GM12878 (cell line): ENCODE measurements around the gene CSF2. TPM values are rescaled to one million over a fixed set of nuclear protein-coding genes. Genes with fewer than 3 reads are reported as not detected.

ENCODE experiments used
- ATAC-seq: fragments of 200-7000 bp; cut with Tn5 transposase; 3 replicates; pipeline ENCODE4 v1.9.1; 2020; ENCODE audit warnings: mild to moderate bottlenecking, moderate library complexity
- BruUV-seq: library from RNA; stranded (reverse); fragments of 400-500 nt; replicated peaks from 2 replicates; lab custom pipeline; 2021; lab: Mats Ljungman, UMichigan
- CTCF ChIA-PET: fragments of 300-600 bp; sonication (Branson Sonifier 250); formaldehyde crosslinking; extraction: SDS; loops from one replicate; lab custom pipeline; 2021; ENCODE audit warnings: inconsistent platforms; lab: Yijun Ruan, JAX
- POLR2A ChIA-PET: fragments of 350-600 bp; formaldehyde crosslinking; extraction: SDS; loops from one replicate; lab custom pipeline; 2021; ENCODE audit warnings: inconsistent platforms; lab: Charles Lee
- RAD21 ChIA-PET: fragments of 300-600 bp; sonication (Branson Sonifier 250); formaldehyde crosslinking; loops from one replicate; lab custom pipeline; 2023; ENCODE audit warnings: antibody characterized with exemption; ENCODE audit not compliant: unreplicated experiment; lab: Charles Lee
- SMC1A ChIA-PET: fragments of 300-600 bp; sonication (Branson Sonifier 250); formaldehyde crosslinking; loops from one replicate; lab custom pipeline; 2023; ENCODE audit not compliant: unreplicated experiment, uncharacterized antibody; lab: Charles Lee
- DNase-seq: peaks from one replicate; pipeline ENCODE4 v3.0.0-alpha.2; 2011; ENCODE audit warnings: low read depth, low spot score
- FAIRE-seq: peaks from 3 replicates; lab custom pipeline; 2011; peaks lifted over from hg19 to GRCh38; lab: Jason Lieb, UNC
- H2AFZ ChIP-seq: 2 replicates; pipeline ENCODE4 v1.6.0; 2011; ENCODE audit warnings: low read depth, low read length, control low read depth; ENCODE audit not compliant: control insufficient read depth
- H3K27ac ChIP-seq: 2 replicates; pipeline ENCODE4 v1.5.1; 2011; ENCODE audit warnings: control low read depth; ENCODE audit not compliant: control insufficient read depth, insufficient read depth
- H3K27me3 ChIP-seq, 2 experiments: replicated peaks in 1 of 2; 2 replicates each; pipeline versions ENCODE4 v1.6.0 to v1.6.1; 2011; ENCODE audit warnings: low read length in 1 of 2; ENCODE audit not compliant: control insufficient read depth in 2 of 2, insufficient read depth in 2 of 2
- H3K36me3 ChIP-seq, 2 experiments: 2 replicates each; pipeline ENCODE4 v1.5.1; 2011; ENCODE audit warnings: low read length in 1 of 2; ENCODE audit not compliant: control insufficient read depth in 2 of 2, insufficient read depth in 2 of 2
- H3K4me1 ChIP-seq: 2 replicates; pipeline ENCODE4 v1.6.1; 2011; ENCODE audit warnings: mild to moderate bottlenecking, low read length, moderate library complexity, mixed read lengths; ENCODE audit not compliant: control insufficient read depth, insufficient read depth
- H3K4me2 ChIP-seq: 2 replicates; pipeline ENCODE4 v1.6.0; 2011; ENCODE audit warnings: control low read depth; ENCODE audit not compliant: control insufficient read depth, insufficient read depth
- H3K4me3 ChIP-seq: fragments of 200-600 bp; sonication (generic); 2 replicates; pipeline ENCODE4 v1.5.1; 2016
- H3K79me2 ChIP-seq: 2 replicates; pipeline ENCODE4 v1.6.0; 2011; ENCODE audit warnings: low read length; ENCODE audit not compliant: control insufficient read depth, insufficient read depth
- H3K9ac ChIP-seq: 2 replicates; pipeline ENCODE4 v1.8.0; 2011; ENCODE audit warnings: low read length, control low read depth, mixed read lengths; ENCODE audit not compliant: control insufficient read depth, insufficient read depth
- H3K9me3 ChIP-seq: replicated peaks from 3 replicates; pipeline ENCODE4 v1.5.1; 2011; ENCODE audit warnings: mild to moderate bottlenecking, low read length; ENCODE audit not compliant: control insufficient read depth, insufficient read depth
- H4K20me1 ChIP-seq: 2 replicates; pipeline ENCODE4 v1.6.0; 2011; ENCODE audit not compliant: control insufficient read depth, insufficient read depth
- CBFB ChIP-seq: IDR thresholded peaks from 2 replicates; pipeline ENCODE4 v1.6.1; 2016; ENCODE audit warnings: antibody characterized with exemption, low read depth
- CBX3 ChIP-seq: fragments of 200-600 bp; sonication (generic); IDR thresholded peaks from 2 replicates; pipeline ENCODE4 v1.6.1; 2016; ENCODE audit warnings: low read depth, borderline replicate concordance
- CBX5 ChIP-seq: sonication (generic); IDR thresholded peaks from 2 replicates; pipeline ENCODE4 v1.6.1; 2016; ENCODE audit warnings: low read depth, moderate library complexity, mild to moderate bottlenecking, inconsistent platforms
- ELK1 ChIP-seq: IDR thresholded peaks from 2 replicates; pipeline ENCODE4 v1.6.1; 2012; ENCODE audit warnings: low read depth, low read length, improper control_type of control experiment
- EZH2 ChIP-seq: IDR thresholded peaks from 2 replicates; pipeline ENCODE4 v1.6.1; 2012; ENCODE audit warnings: low read depth, mild to moderate bottlenecking, control low read depth, inconsistent platforms, low read length, borderline replicate concordance; ENCODE audit not compliant: control insufficient read depth
- GABPA ChIP-seq: IDR thresholded peaks from 2 replicates; pipeline ENCODE4 v1.6.1; 2014; ENCODE audit warnings: antibody characterized with exemption, low read depth, mild to moderate bottlenecking, inconsistent platforms
- GATAD2B ChIP-seq: fragments of 450-650 bp; conservative IDR thresholded peaks from 2 replicates; pipeline ENCODE4 v1.6.1; 2017; ENCODE audit warnings: low read depth, mild to moderate bottlenecking, moderate library complexity
- HCFC1 ChIP-seq: fragments of 150-350 bp; IDR thresholded peaks from 2 replicates; pipeline ENCODE4 v1.6.1; 2014; ENCODE audit warnings: low read length
- HDAC2 ChIP-seq: fragments of 200-600 bp; sonication (generic); IDR thresholded peaks from 2 replicates; pipeline ENCODE4 v1.6.1; 2017
- IKZF2 ChIP-seq, 2 experiments: fragments of 450-650 bp; IDR thresholded peaks; 2 replicates each; pipeline ENCODE4 v1.6.1; 2017; ENCODE audit warnings: mild to moderate bottlenecking in 2 of 2, moderate library complexity in 2 of 2
- IRF4 ChIP-seq: IDR thresholded peaks from 2 replicates; pipeline ENCODE4 v1.6.1; 2011; ENCODE audit warnings: low read depth, low read length
- JUNB ChIP-seq: IDR thresholded peaks from 2 replicates; pipeline ENCODE4 v1.6.1; 2016; ENCODE audit warnings: antibody characterized with exemption, mild to moderate bottlenecking
- MYB ChIP-seq: fragments of 150-350 bp; IDR thresholded peaks from 2 replicates; pipeline ENCODE4 v1.6.1; 2014; ENCODE audit warnings: mild to moderate bottlenecking, low read depth, low read length, borderline replicate concordance
- NBN ChIP-seq: fragments of 450-650 bp; IDR thresholded peaks from 2 replicates; pipeline ENCODE4 v1.6.1; 2016
- NFXL1 ChIP-seq: fragments of 450-650 bp; IDR thresholded peaks from 2 replicates; pipeline ENCODE4 v1.6.1; 2017; ENCODE audit warnings: antibody characterized with exemption, mild to moderate bottlenecking, borderline replicate concordance
- PAX5 ChIP-seq: IDR thresholded peaks from 2 replicates; pipeline ENCODE4 v1.6.1; 2011; ENCODE audit warnings: low read depth, low read length, borderline replicate concordance
- RB1 ChIP-seq: fragments of 450-650 bp; formaldehyde crosslinking; IDR thresholded peaks from 2 replicates; pipeline ENCODE4 v1.6.1; 2017; ENCODE audit warnings: mild to moderate bottlenecking, borderline replicate concordance
- SPI1 ChIP-seq: IDR thresholded peaks from 2 replicates; pipeline ENCODE4 v1.6.1; 2011; ENCODE audit warnings: low read depth, mild to moderate bottlenecking, low read length, moderate library complexity, borderline replicate concordance; ENCODE audit not compliant: insufficient read depth
- ZBED1 ChIP-seq: IDR thresholded peaks from 2 replicates; pipeline ENCODE4 v1.6.1; 2016; ENCODE audit warnings: borderline replicate concordance
- ZNF207 ChIP-seq: fragments of 450-650 bp; IDR thresholded peaks from 2 replicates; pipeline ENCODE4 v1.6.1; 2014; ENCODE audit warnings: antibody characterized with exemption, mild to moderate bottlenecking, borderline replicate concordance
- ZSCAN29 ChIP-seq: fragments of 450-650 bp; IDR thresholded peaks from 2 replicates; pipeline ENCODE4 v1.6.1; 2017; ENCODE audit warnings: mild to moderate bottlenecking, moderate library complexity
- WGBS: methylation state at CpG from one replicate; pipeline ENCODE4 v1.1.6; 2016; ENCODE audit warnings: low lambda C conversion rate; ENCODE audit not compliant: insufficient replicate concordance, insufficient coverage; ENCODE audit errors: missing lambda C conversion rate; 5-methylcytosine and 5-hydroxymethylcytosine counted together
- in situ Hi-C: fragments of 300-500 bp; cut with MboI; formaldehyde crosslinking; loops from 9 replicates; pipeline ENCODE4 v1.14.3; 2018; ENCODE audit warnings: mixed read lengths
- intact Hi-C: fragments of 100-400 bp; cut with micrococcal nuclease; formaldehyde crosslinking; loops from one replicate; pipeline ENCODE4 v1.14.2; 2022; ENCODE audit not compliant: unreplicated experiment
- polyA plus RNA-seq, 11 experiments: library from polyadenylated mRNA; depleted of rRNA in 4 of 11; unstranded in 6 of 11; stranded (reverse) in 5 of 11; fragments of >200 nt; fragmentation: Nextera tagmentation in 4 of 11; fragmentation: Illumina TruSeq in 1 of 11; extraction: Ambion mirVana in 4 of 11; extraction: Trizol in 1 of 11; gene quantifications; 1 replicate in 1 of 11; 2 replicates in 10 of 11; pipeline versions ENCODE4 v1.2.1 to v1.2.3, GENCODE V29; 2011 to 2016; ENCODE audit warnings: inconsistent platforms in 2 of 11, missing spikeins in 2 of 11, low read depth in 1 of 11
- total RNA-seq, 4 experiments: library from RNA; depleted of rRNA in 3 of 4; stranded (reverse); fragments of >200 nt in 3 of 4; fragmentation: Illumina TruSeq in 1 of 4; extraction: Trizol in 1 of 4; gene quantifications; 2 replicates each; pipeline versions ENCODE4 v1.2.1 to v1.2.3, GENCODE V29; 2013 to 2021
- TF ChIP-seq, protein P1 (sequence below): IDR thresholded peaks from 2 replicates; pipeline ENCODE4 v1.6.1; 2011; ENCODE audit warnings: mild to moderate bottlenecking, low read depth, low read length, moderate library complexity; ENCODE audit not compliant: insufficient replicate concordance

CSF2 gene
- total and polyA plus RNA-seq, 10 of the 15 experiments (the other 5 are each of a cell fraction or from before 2014, with no cell fraction given): 0.15 to 2.0 (median 0.69) TPM; not detected in 2

- Histone ChIP-seq H3K79me2 (no peaks in the 10 kb centered on the region), H3K27ac (no peak overlapping the region), H3K9ac (no peak overlapping the region), H3K27me3 (no peaks in the 10 kb centered on the region), H3K4me3 (no peak overlapping the region), H4K20me1 (no peaks in the 10 kb centered on the region), H3K4me2 (peak overlapping the region; percentile 14; the same call in 1 of the 2 replicates), H3K36me3 (no peaks in the 10 kb centered on the region), H2AFZ (no peak overlapping the region), H3K9me3 (no peaks in the 10 kb centered on the region), H3K4me1 (peaks cover 69% of the 10 kb centered on the region)
- SMC1A ChIA-PET: interaction anchor here (1.3 to 1.4 kb wide), 2 partner anchors 18 to 82 kb away, joined by 4 to 7 read pairs; no protein-coding TSS in a partner anchor
- intact Hi-C loops (no loop called here), in situ Hi-C loops (no loop called here)
- ATAC-seq: peak; percentile 13
- no peak for FAIRE-seq
- BruUV-seq: no TSS peak
- POLR2A ChIA-PET: interaction anchor here (1.1 kb wide), 1 partner anchor 11 kb away, joined by 4 read pairs; no protein-coding TSS in a partner anchor
- 45% methylated on average over 5 of the region's 5 CpGs for WGBS
- CTCF ChIA-PET: interaction anchor here (1.3 kb wide), 1 partner anchor 81 kb away, joined by 4 read pairs; no protein-coding TSS in a partner anchor
- peak; percentile 21 for DNase-seq
- RAD21 ChIA-PET: interaction anchor here (1.2 kb wide), 1 partner anchor 35 kb away, joined by 4 read pairs; no protein-coding TSS in a partner anchor
- TF ChIP-seq PAX5 (0 out of 2 replicates have a peak, but pooled peaks have one; percentile 33), IKZF2 (IDR thresholded peaks at IDR 0.05) (0 out of 4 replicates have a peak, but pooled peaks have one; percentile 16 to 29), CBX3 (no peak), HCFC1 (no peak), JUNB (peak; percentile 65), IRF4 (no peak), CBFB (no peak), MYB (no peak), EZH2 (no peak), CBX5 (no peak), RB1 (no peak), ZBED1 (no peak), ZSCAN29 (no peak), ZNF207 (no peak), GATAD2B (no peak), ELK1 (no peak), NBN (no peak), GABPA (no peak), NFXL1 (no peak), SPI1 (no peak), HDAC2 (no peak)
- TF ChIP-seq, protein P1, sequence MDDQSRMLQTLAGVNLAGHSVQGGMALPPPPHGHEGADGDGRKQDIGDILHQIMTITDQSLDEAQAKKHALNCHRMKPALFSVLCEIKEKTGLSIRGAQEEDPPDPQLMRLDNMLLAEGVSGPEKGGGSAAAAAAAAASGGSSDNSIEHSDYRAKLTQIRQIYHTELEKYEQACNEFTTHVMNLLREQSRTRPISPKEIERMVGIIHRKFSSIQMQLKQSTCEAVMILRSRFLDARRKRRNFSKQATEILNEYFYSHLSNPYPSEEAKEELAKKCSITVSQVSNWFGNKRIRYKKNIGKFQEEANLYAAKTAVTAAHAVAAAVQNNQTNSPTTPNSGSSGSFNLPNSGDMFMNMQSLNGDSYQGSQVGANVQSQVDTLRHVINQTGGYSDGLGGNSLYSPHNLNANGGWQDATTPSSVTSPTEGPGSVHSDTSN: peak; percentile 69
These were observed 24.6 kb downstream of the CSF2 start for GRCh38 chr5:132098151-132098594.
